ENCODE results near the gene WNT1.
A peak's percentile ranks its signal among the peaks of the same experiment; 100 is the strongest.

WNT1 gene

DNA sequence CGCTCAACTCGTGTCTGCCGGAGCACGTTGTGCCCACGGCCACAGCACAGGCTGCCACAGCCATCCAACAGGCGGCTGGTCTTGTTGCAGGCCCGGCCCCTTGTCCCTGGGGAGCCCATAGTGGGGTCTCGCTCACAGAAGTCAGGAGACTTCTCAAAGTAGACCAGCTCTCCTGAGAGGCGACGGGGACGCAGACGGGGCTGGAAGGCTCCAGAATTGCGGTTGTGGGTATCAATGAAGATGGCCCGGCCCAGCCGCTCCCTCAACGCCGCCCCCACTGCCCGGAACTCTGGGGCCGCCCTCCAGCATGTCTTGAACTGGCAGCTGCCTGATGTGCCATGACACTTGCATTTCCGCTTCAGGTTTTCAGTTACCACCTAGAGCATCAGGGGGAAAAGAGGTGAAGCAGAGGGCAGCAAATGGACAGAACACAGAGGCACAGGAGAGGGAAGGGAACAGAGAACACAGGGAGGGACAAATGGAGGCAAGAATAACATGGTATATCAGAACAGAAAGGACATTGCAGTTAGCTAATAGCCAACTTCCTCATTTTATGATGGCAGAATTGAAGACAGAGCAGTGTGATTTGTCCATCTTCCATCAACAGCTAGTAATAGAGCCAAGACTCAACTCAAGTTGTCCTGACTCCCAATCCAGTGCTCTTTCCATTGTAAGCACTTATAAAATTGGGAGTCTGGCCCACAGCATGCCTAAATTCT lies 11.8 kb upstream of the WNT1 start:
- Histone ChIP-seq H3K9me3 (ENCODE audit: low read depth, low read length) (no peaks in the 10 kb centered on the region), H3K4me3 (no peak overlapping the region), H3K9ac (ENCODE audit: insufficient read length) (no peak overlapping the region), H3K36me3 (ENCODE audit: insufficient read depth, low read length) (no peaks in the 10 kb centered on the region), H3K27ac (no peak overlapping the region)
- no peak for DNase-seq (ENCODE audit: low read depth, low spot score)
- TF ChIP-seq EZH2 (IDR thresholded peaks at IDR 0.05) (no peak), POLR2AphosphoS5 (IDR thresholded peaks at IDR 0.05; ENCODE audit: borderline replicate concordance, low read depth, low read length) (no peak), FOXP2 (optimal IDR thresholded peaks at IDR 0.05; ENCODE audit: control extremely low read depth, extremely low read length, insufficient read depth) (no peak)

DNA sequence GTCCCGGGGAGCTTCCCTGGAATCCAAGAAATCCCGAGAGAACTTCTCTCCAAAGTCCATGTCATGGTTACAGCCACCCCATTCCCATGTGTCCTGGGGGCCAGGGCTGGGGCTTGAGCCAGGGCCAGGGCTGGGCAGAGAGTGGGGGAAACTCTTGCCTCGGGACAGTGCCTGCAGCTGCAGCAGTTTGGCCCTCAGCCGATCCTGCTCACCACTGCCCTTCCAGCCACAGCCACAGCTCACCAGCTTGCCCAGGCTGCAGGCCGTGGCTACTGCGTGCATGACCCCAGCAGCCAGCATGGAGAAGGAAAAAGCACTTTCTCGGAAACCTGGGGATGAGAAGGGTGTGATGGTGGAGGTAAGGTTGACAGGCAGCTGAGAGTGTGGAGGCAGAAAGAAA lies 10.1 kb upstream of the WNT1 start:
- H3K9me3 ChIP-seq (ENCODE audit: low read depth, low read length), result no peaks in the 10 kb centered on the region
- no peak for DNase-seq (ENCODE audit: low read depth, low spot score)
- no peak overlapping the region for H3K27ac ChIP-seq
- no peak overlapping the region for H3K9ac ChIP-seq (ENCODE audit: insufficient read length)
- H3K4me3 ChIP-seq, result no peak overlapping the region
- TF ChIP-seq EZH2 (IDR thresholded peaks at IDR 0.05) (no peak), FOXP2 (optimal IDR thresholded peaks at IDR 0.05; ENCODE audit: control extremely low read depth, extremely low read length, insufficient read depth) (no peak), POLR2AphosphoS5 (IDR thresholded peaks at IDR 0.05; ENCODE audit: borderline replicate concordance, low read depth, low read length) (no peak)
- H3K36me3 ChIP-seq (ENCODE audit: insufficient read depth, low read length), result no peaks in the 10 kb centered on the region

- no peak overlapping the region for H3K27ac ChIP-seq
- TF ChIP-seq FOXP2 (optimal IDR thresholded peaks at IDR 0.05; ENCODE audit: control extremely low read depth, extremely low read length, insufficient read depth) (no peak), POLR2AphosphoS5 (IDR thresholded peaks at IDR 0.05; ENCODE audit: borderline replicate concordance, low read depth, low read length) (no peak), EZH2 (IDR thresholded peaks at IDR 0.05) (no peak)
Measured at GRCh38 chr12:48968467-48968866, 9.7 kb upstream of the WNT1 start.

DNA sequence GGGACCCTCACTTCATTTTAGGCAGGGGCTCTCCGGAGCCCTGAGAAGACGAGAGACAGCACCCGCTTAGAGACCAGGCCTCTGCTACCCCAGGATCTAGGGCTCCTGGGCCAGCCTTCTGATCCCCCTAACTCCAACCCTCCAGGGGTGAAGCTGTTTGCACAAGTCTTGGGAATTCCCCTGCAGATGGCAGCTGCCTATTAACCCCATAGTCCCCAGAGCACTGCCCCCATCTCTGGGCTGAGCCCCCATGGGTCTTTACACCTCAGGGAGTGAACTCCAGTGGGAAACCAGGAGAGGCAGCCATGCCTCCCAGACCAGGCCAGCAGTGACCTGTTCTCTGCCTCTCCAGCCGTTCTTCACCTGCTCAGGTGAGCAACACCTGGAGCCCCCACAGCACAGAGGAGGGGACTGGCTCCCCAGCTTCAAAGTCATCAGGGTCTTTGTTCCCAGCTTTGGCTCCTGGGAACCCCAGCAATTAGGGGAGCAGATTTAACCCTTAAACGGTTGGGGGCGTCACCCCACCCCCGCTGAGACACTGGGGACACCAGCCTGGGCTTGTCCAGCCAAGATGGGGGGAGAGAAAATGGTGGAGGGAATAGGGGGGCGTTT lies 8.9 kb upstream of the WNT1 start:
- no peak overlapping the region for H3K4me3 ChIP-seq
- H3K9me3 ChIP-seq (ENCODE audit: low read depth, low read length), result no peaks in the 10 kb centered on the region
- DNase-seq (ENCODE audit: low read depth, low spot score), result no peak
- H3K36me3 ChIP-seq (ENCODE audit: insufficient read depth, low read length), result no peaks in the 10 kb centered on the region
- TF ChIP-seq FOXP2 (optimal IDR thresholded peaks at IDR 0.05; ENCODE audit: control extremely low read depth, extremely low read length, insufficient read depth) (no peak), POLR2AphosphoS5 (IDR thresholded peaks at IDR 0.05; ENCODE audit: borderline replicate concordance, low read depth, low read length) (no peak), EZH2 (IDR thresholded peaks at IDR 0.05) (no peak)
- H3K9ac ChIP-seq (ENCODE audit: insufficient read length), result no peak overlapping the region
- H3K27ac ChIP-seq, result no peak overlapping the region

More at GRCh38 chr12:48968467-48968866, 9.7 kb upstream of the WNT1 start:
- Histone ChIP-seq H3K4me3 (no peak overlapping the region), H3K9ac (ENCODE audit: insufficient read length) (no peak overlapping the region), H3K9me3 (ENCODE audit: low read depth, low read length) (no peaks in the 10 kb centered on the region), H3K36me3 (ENCODE audit: insufficient read depth, low read length) (no peaks in the 10 kb centered on the region)
- no peak for DNase-seq (ENCODE audit: low read depth, low spot score)

DNA sequence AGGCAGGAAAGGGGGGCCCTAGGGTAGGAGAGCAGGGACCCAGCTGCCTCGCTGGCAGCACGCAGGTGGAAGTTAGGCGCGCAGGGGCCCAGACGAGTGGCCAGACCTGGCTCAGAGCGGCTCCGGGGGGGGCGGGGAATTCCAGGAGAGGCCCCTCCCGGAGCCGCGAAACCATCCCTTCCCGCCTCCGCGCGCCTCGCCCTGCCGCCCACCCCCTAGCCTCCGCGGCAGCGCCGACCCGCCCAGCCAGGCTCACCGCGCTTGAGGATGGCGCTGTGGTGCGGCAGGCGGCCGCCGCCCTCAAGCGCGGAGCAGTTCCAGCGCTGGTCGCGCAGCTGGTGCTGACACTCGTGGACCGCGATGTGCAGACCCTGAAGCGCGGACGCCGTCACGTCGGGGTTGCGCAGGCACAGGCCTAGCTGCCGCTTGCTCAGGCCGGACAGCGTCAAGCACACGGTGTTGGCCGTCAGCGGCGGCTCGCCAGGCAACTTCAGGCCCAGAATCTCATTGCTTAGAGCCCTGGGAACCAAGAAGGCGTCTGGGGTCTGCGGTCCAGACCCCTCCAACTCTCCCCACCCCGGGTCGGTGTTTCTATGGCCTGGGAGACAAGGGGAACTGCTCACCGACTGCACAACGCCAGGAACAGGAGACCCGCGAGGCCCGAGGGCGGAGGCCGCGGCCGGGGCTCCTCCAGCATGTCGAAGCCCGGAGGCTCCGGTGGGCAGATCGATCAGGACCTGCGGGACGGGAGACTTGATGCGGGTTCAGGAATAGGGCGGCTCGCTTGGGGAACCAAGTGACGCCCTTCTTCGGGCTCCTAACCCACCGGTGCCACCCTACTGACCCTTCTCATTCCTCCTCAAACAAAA lies 8.1 kb upstream of the WNT1 start:
- H3K27ac ChIP-seq, result no peak overlapping the region
- TF ChIP-seq FOXP2 (optimal IDR thresholded peaks at IDR 0.05; ENCODE audit: control extremely low read depth, extremely low read length, insufficient read depth) (no peak), EZH2 (IDR thresholded peaks at IDR 0.05) (no peak), POLR2AphosphoS5 (IDR thresholded peaks at IDR 0.05; ENCODE audit: borderline replicate concordance, low read depth, low read length) (no peak)
- H3K9ac ChIP-seq (ENCODE audit: insufficient read length), result no peak overlapping the region
- H3K4me3 ChIP-seq, result peak overlapping the region; percentile 91
- no peak for DNase-seq (ENCODE audit: low read depth, low spot score)
- no peaks in the 10 kb centered on the region for H3K36me3 ChIP-seq (ENCODE audit: insufficient read depth, low read length)
- no peaks in the 10 kb centered on the region for H3K9me3 ChIP-seq (ENCODE audit: low read depth, low read length)

- H3K4me3 ChIP-seq, result peak overlapping the region; percentile 91
- H3K27ac ChIP-seq, result no peak overlapping the region
- H3K36me3 ChIP-seq (ENCODE audit: insufficient read depth, low read length), result no peaks in the 10 kb centered on the region
- peak overlapping the region; percentile 73 for H3K9ac ChIP-seq (ENCODE audit: insufficient read length)
- no peak for TF ChIP-seq FOXP2 (optimal IDR thresholded peaks at IDR 0.05; ENCODE audit: control extremely low read depth, extremely low read length, insufficient read depth)
- no peak for TF ChIP-seq EZH2 (IDR thresholded peaks at IDR 0.05)
- no peak for TF ChIP-seq POLR2AphosphoS5 (IDR thresholded peaks at IDR 0.05; ENCODE audit: borderline replicate concordance, low read depth, low read length)
- H3K9me3 ChIP-seq (ENCODE audit: low read depth, low read length), result no peaks in the 10 kb centered on the region
- no peak for DNase-seq (ENCODE audit: low read depth, low spot score)
Measured at GRCh38 chr12:48970702-48971334, 7.3 kb upstream of the WNT1 start.

GRCh38 chr12:48972213-48972951 lies 5.7 kb upstream of the WNT1 start:
- DNase-seq (ENCODE audit: low read depth, low spot score), result no peak
- no peak overlapping the region for H3K27ac ChIP-seq

More at GRCh38 chr12:48972213-48972951, 5.7 kb upstream of the WNT1 start:
- H3K4me3 ChIP-seq, result peak overlapping the region; percentile 91
- no peaks in the 10 kb centered on the region for H3K36me3 ChIP-seq (ENCODE audit: insufficient read depth, low read length)
- no peaks in the 10 kb centered on the region for H3K9me3 ChIP-seq (ENCODE audit: low read depth, low read length)
- no peak overlapping the region for H3K9ac ChIP-seq (ENCODE audit: insufficient read length)
- no peak for TF ChIP-seq EZH2 (IDR thresholded peaks at IDR 0.05)
